GM08714 (cell line): ENCODE data around the gene IFITM5.

ENCODE experiments used
- H3K4me3 ChIP-seq: fragments of 200-500 bp; sonication (Bioruptor generic); 2 replicates; pipeline ENCODE4 v1.5.1; 2014; ENCODE audit warnings: mild to moderate bottlenecking, low read length, inconsistent platforms
- ZNF274 ChIP-seq: IDR thresholded peaks from 2 replicates; pipeline ENCODE4 v1.6.1; 2012; ENCODE audit warnings: mild to moderate bottlenecking, low read depth, low read length

IFITM5 gene

GRCh38 chr11:257766-258493 is 41.4 kb downstream of the IFITM5 start:
- TF ChIP-seq ZNF274: no peak
- no peak overlapping the region for H3K4me3 ChIP-seq

DNA sequence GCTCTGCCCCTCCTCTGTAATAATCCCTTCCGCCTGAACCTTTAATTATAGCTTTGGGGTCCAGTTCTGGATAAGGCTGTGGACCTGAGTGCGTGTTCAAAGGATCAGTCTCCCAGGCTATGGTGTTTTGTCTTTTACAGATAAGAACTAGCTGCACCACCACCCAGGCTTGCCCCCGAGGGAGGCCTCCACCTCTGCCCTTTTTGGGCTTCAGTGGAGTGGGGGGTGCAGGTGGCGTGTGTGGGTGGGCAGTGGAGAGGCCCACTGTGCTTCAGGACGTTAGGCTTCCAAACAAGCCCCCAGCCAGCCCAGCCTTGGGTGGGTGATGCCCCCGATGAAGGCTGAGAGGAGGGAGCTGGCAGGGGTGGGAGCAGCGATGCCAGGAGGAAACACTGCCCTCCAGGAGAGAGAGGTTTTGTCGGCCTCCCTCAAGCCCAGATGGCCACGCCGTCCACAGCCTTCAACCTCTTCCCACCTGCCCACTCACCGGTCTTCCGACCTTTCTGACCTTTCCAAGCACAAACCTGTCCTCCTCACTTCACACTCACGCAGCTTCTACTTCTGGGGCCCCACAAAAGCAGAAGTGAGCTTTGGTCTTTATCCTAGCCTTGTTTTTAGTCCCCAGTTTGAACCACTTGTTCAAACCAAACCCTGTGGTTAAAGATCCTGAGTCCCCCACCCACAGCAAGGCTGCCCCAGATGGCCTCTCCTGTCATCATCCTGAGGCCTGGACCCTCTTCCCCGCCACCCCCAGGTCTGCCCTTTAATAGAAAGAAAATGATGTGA is 42.2 kb downstream of the IFITM5 start:
- H3K4me3 ChIP-seq: no peak overlapping the region
- TF ChIP-seq ZNF274: no peak

DNA sequence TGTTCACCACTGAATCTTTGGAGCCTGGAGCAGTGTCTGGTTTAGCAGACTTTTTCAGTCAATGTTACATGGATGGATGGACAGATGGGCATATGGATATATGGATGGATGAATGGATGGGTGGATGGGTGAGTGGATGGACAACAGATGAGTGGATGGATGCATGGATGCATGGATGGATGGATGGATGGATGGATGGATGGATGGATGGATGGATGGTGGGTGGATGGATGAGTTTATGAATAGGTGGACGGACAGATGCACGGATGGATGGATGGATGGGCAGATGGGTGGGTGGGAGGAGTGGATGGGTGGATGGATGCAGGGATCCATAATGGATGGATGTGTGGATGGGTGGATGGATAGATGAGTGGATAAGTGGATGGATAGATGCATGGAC is 43.5 kb downstream of the IFITM5 start:
- H3K4me3 ChIP-seq: no peak overlapping the region
- no peak for TF ChIP-seq ZNF274

DNA sequence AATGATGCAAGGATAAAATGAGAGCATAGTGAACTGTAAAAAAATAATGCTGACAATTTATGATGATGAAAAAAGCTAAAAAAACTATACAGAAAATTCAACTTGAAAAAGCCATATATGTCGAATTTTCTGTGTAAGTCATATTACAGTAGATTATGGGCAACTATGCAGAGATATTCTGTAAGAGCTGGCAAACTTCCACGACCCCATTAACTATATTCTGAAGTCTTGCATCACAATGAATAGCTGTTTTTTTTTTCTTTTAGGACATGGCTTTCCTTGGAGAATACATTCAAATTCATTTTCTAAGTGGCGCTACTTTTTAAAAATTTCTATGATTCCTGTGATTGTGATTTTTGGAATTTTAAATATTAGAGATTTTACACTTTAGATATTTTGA is 44.1 kb downstream of the IFITM5 start:
- no peak overlapping the region for H3K4me3 ChIP-seq
- no peak for TF ChIP-seq ZNF274

DNA sequence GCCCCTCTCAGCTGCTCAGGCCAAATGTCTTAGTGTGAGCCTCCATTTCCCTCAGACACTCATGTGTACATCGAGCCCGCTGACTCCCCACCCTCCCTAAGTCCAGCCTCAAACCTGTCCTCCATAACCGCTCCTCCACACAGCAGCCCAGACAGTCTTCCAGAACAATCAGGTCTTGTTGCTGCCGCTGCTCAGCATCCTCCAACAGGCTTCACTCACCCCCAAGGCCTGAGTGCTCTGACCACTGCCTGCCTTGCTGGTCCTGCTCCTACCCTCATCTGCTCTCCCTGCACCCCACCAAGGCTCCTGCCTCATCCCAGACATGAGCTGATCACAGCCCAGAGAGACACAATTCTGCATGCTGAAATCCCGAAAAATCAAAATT is 45.4 kb downstream of the IFITM5 start:
- no peak for TF ChIP-seq ZNF274
- H3K4me3 ChIP-seq: no peak overlapping the region

- H3K4me3 ChIP-seq: no peak overlapping the region
- TF ChIP-seq ZNF274: no peak
Measured at GRCh38 chr11:253160-253885, 46.0 kb downstream of the IFITM5 start.

DNA sequence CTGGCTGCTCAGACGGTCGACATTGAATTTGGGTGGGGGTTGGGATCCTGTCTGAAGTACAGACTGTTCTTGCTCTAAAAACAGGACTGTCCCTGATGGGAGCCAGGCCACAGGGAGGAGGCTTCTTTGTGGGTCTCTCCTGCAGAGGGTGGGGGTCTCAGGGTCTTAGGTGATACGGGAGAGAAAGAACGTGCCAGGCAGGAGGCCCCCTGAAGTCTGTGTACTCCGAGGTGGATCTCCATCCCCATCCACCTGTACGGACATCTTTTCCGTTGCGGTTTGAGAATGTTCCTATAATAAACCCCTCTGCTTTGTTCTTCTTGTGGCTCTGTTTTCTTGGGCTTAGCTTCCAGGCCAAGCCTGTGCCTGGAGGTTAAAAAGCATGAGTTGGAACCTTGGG is 46.7 kb downstream of the IFITM5 start:
- no peak overlapping the region for H3K4me3 ChIP-seq

GRCh38 chr11:251550-251949 is 47.8 kb downstream of the IFITM5 start:
- TF ChIP-seq ZNF274: no peak
- no peak overlapping the region for H3K4me3 ChIP-seq

More for the DNA sequence above, 46.7 kb downstream of the IFITM5 start:
- TF ChIP-seq ZNF274: no peak

GRCh38 chr11:250740-251299 is 48.5 kb downstream of the IFITM5 start:
- TF ChIP-seq ZNF274: no peak

GRCh38 chr11:250274-250673 is 49.1 kb downstream of the IFITM5 start:
- no peak for TF ChIP-seq ZNF274
- H3K4me3 ChIP-seq: no peak overlapping the region

More at GRCh38 chr11:250740-251299, 48.5 kb downstream of the IFITM5 start:
- no peak overlapping the region for H3K4me3 ChIP-seq

DNA sequence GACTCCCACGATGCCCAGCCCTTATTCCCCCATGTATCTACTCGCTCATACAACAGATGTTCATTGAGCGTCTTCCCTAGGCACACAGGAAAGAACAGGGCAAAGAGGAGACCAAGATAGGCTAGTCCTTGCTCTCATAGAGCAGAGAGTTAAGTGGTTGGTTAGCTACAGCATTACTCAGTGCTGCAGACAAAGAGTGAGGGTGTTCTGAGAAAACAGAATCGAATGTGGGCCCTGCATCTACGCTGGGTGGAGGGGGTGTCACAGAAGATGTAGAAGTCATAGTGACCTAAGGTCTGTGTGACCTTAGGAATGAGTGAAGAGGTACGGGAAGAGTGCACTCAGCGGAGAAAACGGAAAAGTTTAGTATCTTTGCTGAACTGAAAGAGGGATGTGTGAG is 50.3 kb downstream of the IFITM5 start:
- no peak overlapping the region for H3K4me3 ChIP-seq
- TF ChIP-seq ZNF274: no peak
